ENCODE measurements around the gene COL4A1. TPM values are rescaled to one million over a fixed set of nuclear protein-coding genes. Genes with fewer than 3 reads are reported as not detected.
A peak's percentile ranks its signal among the peaks of the same experiment; 100 is the strongest.

COL4A1 gene
- total RNA-seq, 2 donors from 2014 or later = 140 to 201 TPM

- TF ChIP-seq CTCF (IDR thresholded peaks at IDR 0.05) = no peak
- Histone ChIP-seq H3K9me3 (no peaks in the 10 kb centered on the region), H3K4me3 (no peak overlapping the region), H3K36me3 (peaks cover 14% of the 10 kb centered on the region), H3K27me3 (no peaks in the 10 kb centered on the region), H3K27ac (peak overlapping the region; percentile 81 to 84), H3K4me1 (peaks cover 0 to 95% of the 10 kb centered on the region in 2 donors)
- no peak for DNase-seq (ENCODE audit: low spot score)
Observed at GRCh38 chr13:110236831-110237261, 70.1 kb downstream of the COL4A1 start.

- peaks cover 14% of the 10 kb centered on the region for H3K36me3 ChIP-seq
- peak overlapping the region; percentile 81 to 84 for H3K27ac ChIP-seq
- peaks cover 0 to 96% of the 10 kb centered on the region in 2 donors for H3K4me1 ChIP-seq
- TF ChIP-seq CTCF (IDR thresholded peaks at IDR 0.05) = no peak
- no peaks in the 10 kb centered on the region for H3K27me3 ChIP-seq
- no peak overlapping the region for H3K4me3 ChIP-seq
- no peaks in the 10 kb centered on the region for H3K9me3 ChIP-seq
- DNase-seq (ENCODE audit: low spot score) = no peak
Observed at GRCh38 chr13:110236431-110236830, 70.5 kb downstream of the COL4A1 start.

GRCh38 chr13:110234532-110234931, 72.4 kb downstream of the COL4A1 start:
- Histone ChIP-seq H3K4me3 (no peak overlapping the region), H3K27me3 (no peaks in the 10 kb centered on the region), H3K4me1 (peaks cover 0 to 83% of the 10 kb centered on the region in 2 donors), H3K27ac (peak overlapping the region; percentile 70 to 86), H3K9me3 (no peaks in the 10 kb centered on the region), H3K36me3 (peaks cover 10% of the 10 kb centered on the region)
- no peak for DNase-seq (ENCODE audit: low spot score)
- no peak for TF ChIP-seq CTCF (IDR thresholded peaks at IDR 0.05)

- Histone ChIP-seq H3K27ac (peak overlapping the region; percentile 70 to 86), H3K4me1 (peaks cover 0 to 85% of the 10 kb centered on the region in 2 donors), H3K36me3 (peaks cover 16% of the 10 kb centered on the region), H3K27me3 (no peaks in the 10 kb centered on the region), H3K9me3 (no peaks in the 10 kb centered on the region), H3K4me3 (no peak overlapping the region)
- DNase-seq (ENCODE audit: low spot score) = no peak
- no peak for TF ChIP-seq CTCF (IDR thresholded peaks at IDR 0.05)
Observed at GRCh38 chr13:110233951-110234280, 73.0 kb downstream of the COL4A1 start.

GRCh38 chr13:110233181-110233950, 73.6 kb downstream of the COL4A1 start:
- DNase-seq (ENCODE audit: low spot score) = peak; percentile 88
- Histone ChIP-seq H3K27ac (peak overlapping the region; percentile 70 to 86), H3K9me3 (no peaks in the 10 kb centered on the region), H3K4me3 (peak overlapping the region in 1 of 2 donors; percentile 2), H3K36me3 (peaks cover 17% of the 10 kb centered on the region), H3K4me1 (peaks cover 0 to 85% of the 10 kb centered on the region in 2 donors), H3K27me3 (no peaks in the 10 kb centered on the region)
- no peak for TF ChIP-seq CTCF (IDR thresholded peaks at IDR 0.05)

Measured in right atrium auricular region (tissue), 2 donors.